Cardiac muscle cell (in vitro differentiated cells and primary cell): ENCODE measurements around the gene CPLX4. TPM values are rescaled to one million over a fixed set of nuclear protein-coding genes. Genes with fewer than 3 reads are reported as not detected.

Experiments used
- DNase-seq, 2 donors: peaks; one replicate each; pipeline versions ENCODE4 v3.0.0 to v3.0.0-alpha.2; 2010 to 2017; ENCODE audit warnings: low read depth in 1 of 2, low spot score in 1 of 2
- H3K27ac ChIP-seq: fragments of 200-600 bp; sonication (generic); 2 replicates; pipeline ENCODE4 v1.5.1; 2016
- H3K27me3 ChIP-seq: fragments of 200-600 bp; sonication (generic); 2 replicates; pipeline ENCODE4 v1.6.0; 2016; ENCODE audit warnings: control low read depth
- H3K36me3 ChIP-seq: fragments of 200-600 bp; sonication (generic); 2 replicates; pipeline ENCODE4 v1.5.1; 2016; ENCODE audit warnings: control low read depth
- H3K4me1 ChIP-seq: fragments of 200-600 bp; sonication (generic); 2 replicates; pipeline ENCODE4 v1.8.1; 2017; ENCODE audit warnings: low read depth, mild to moderate bottlenecking, mixed run types
- H3K4me3 ChIP-seq: fragments of 200-600 bp; sonication (generic); 2 replicates; pipeline ENCODE4 v1.5.1; 2016; ENCODE audit warnings: mild to moderate bottlenecking
- H3K9me3 ChIP-seq: fragments of 200-600 bp; sonication (generic); 2 replicates; pipeline ENCODE4 v1.5.1; 2017; ENCODE audit warnings: low read depth, mild to moderate bottlenecking, control low read depth
- polyA plus RNA-seq: library from polyadenylated mRNA; unstranded; fragments of >200 nt; fragmentation: Nextera tagmentation; extraction: Ambion mirVana; gene quantifications from 2 replicates; pipeline ENCODE4 v1.2.1, GENCODE V29; 2016
- total RNA-seq: library from RNA; depleted of rRNA; stranded (reverse); fragments of >200 nt; gene quantifications from 2 replicates; pipeline ENCODE4 v1.2.3, GENCODE V29; 2016
- TF ChIP-seq, protein P1 (sequence below): IDR thresholded peaks from 2 replicates; pipeline ENCODE4 v1.5.1; 2012; ENCODE audit warnings: low read depth, mild to moderate bottlenecking, low read length

Gene CPLX4
- total RNA-seq: not detected in 2 replicates
- polyA plus RNA-seq: not detected in 2 replicates

DNA sequence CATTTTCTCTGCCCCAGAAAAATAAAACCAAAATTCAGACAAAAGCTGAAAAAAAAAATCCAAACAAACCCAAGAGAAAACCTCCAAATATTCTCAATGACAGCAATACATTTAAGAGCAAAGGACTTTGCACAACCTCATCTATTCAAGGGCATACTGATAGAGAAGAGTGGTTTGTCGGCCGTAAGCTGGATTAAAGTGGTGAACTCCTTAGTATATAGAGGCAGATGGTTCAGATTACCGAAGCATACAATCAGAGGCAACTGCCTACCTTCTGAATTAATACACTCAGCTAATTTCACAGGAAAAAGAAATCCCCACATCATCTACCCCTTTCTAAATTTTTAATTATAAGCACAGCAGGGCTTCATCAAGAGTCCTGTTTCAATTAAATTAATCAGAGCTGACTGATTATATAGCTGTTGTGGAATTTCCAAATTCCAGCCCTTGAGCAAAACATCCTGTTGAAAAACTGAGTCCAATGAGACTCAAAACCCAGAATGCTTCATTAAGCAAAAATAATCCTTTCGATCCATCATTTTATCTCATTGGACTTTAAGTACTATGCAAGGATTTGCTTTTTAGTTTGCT is at the start of gene CPLX4:
CPLX4 (minus strand) TSS at position 190 of the 591 bp plus-strand sequence; CDS start at position 3, 187 bp downstream.
- no peaks in the 10 kb centered on the region for H3K9me3 ChIP-seq
- DNase-seq: no peak
- no peaks in the 10 kb centered on the region for H3K4me1 ChIP-seq
- TF ChIP-seq, protein P1, sequence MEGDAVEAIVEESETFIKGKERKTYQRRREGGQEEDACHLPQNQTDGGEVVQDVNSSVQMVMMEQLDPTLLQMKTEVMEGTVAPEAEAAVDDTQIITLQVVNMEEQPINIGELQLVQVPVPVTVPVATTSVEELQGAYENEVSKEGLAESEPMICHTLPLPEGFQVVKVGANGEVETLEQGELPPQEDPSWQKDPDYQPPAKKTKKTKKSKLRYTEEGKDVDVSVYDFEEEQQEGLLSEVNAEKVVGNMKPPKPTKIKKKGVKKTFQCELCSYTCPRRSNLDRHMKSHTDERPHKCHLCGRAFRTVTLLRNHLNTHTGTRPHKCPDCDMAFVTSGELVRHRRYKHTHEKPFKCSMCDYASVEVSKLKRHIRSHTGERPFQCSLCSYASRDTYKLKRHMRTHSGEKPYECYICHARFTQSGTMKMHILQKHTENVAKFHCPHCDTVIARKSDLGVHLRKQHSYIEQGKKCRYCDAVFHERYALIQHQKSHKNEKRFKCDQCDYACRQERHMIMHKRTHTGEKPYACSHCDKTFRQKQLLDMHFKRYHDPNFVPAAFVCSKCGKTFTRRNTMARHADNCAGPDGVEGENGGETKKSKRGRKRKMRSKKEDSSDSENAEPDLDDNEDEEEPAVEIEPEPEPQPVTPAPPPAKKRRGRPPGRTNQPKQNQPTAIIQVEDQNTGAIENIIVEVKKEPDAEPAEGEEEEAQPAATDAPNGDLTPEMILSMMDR: no peak
- H3K27ac ChIP-seq: no peak within 1 kb of the TSS
- no peak within 1 kb of the TSS for H3K4me3 ChIP-seq
- H3K27me3 ChIP-seq: peaks cover 19% of the 10 kb centered on the region
- H3K36me3 ChIP-seq: no peaks in the 10 kb centered on the region

DNA sequence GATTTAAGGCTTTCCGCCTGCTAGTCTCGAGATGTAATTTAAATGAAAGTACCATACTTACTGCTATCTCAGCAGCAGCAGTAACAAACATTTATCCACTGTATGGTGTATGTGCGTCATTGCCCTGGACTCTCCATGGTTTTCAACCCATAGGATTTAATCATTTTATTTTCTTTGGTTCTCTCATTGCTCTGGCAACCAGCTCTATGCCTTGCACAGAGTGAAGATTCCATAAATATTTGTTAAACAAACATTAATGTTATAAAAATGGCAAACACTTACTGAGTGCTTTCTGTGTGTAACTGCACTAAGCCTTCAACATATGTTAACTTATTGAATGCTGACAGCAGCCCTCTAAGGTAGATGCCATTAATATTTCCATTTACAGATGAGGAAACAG is 41.9 kb upstream of the CPLX4 start:
- DNase-seq: no peak
- Histone ChIP-seq H3K4me1 (peaks cover 13% of the 10 kb centered on the region), H3K27ac (no peak overlapping the region), H3K27me3 (peaks cover 5% of the 10 kb centered on the region), H3K4me3 (no peak overlapping the region), H3K9me3 (no peaks in the 10 kb centered on the region), H3K36me3 (peaks cover under 1% of the 10 kb centered on the region)
- TF ChIP-seq, protein P1: no peak

DNA sequence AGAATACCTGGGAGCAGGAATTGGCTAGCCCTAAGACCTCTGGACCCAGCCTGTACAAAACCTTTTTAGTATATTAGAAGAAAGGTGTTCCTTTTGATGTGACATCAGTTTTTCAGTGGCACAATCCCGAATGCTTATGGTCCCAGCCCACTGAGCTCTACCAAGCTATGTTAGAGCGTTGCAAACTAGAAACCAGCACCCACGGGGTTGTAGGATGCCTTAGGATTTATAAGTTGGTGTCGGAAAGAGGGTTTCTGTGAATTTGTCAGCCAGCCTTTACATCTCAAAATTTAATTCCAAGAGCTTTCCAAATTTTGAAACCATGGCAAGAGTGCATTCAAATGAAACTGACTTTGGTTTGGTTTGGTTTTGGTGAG is 41.1 kb upstream of the CPLX4 start:
- no peak for DNase-seq
- Histone ChIP-seq H3K4me1 (peaks cover 13% of the 10 kb centered on the region), H3K27me3 (peaks cover 5% of the 10 kb centered on the region), H3K9me3 (no peaks in the 10 kb centered on the region), H3K36me3 (peaks cover 9% of the 10 kb centered on the region), H3K4me3 (peak overlapping the region; percentile 87), H3K27ac (no peak overlapping the region)
- TF ChIP-seq, protein P1: no peak

GRCh38 chr18:59358712-59359575 is 40.5 kb upstream of the CPLX4 start, which contains the start of gene LMAN1:
Gene LMAN1, minus strand, starts transcription at chr18:59359265. Its CDS starts 21 bp downstream, at chr18:59359244.
- H3K36me3 ChIP-seq: peaks cover 15% of the 10 kb centered on the region
- peak within 1 kb of the TSS; percentile 87 for H3K4me3 ChIP-seq
- TF ChIP-seq, protein P1: no peak
- no peaks in the 10 kb centered on the region for H3K9me3 ChIP-seq
- H3K27me3 ChIP-seq: peaks cover 5% of the 10 kb centered on the region
- peak; percentile 97 to 98 for DNase-seq
- peaks cover 13% of the 10 kb centered on the region for H3K4me1 ChIP-seq
- peak within 1 kb of the TSS; percentile 97 for H3K27ac ChIP-seq

- H3K27me3 ChIP-seq: peaks cover 5% of the 10 kb centered on the region
- peaks cover 13% of the 10 kb centered on the region for H3K4me1 ChIP-seq
- peaks cover 21% of the 10 kb centered on the region for H3K36me3 ChIP-seq
- peak overlapping the region; percentile 87 for H3K4me3 ChIP-seq
- no peaks in the 10 kb centered on the region for H3K9me3 ChIP-seq
- H3K27ac ChIP-seq: peak overlapping the region; percentile 97
- TF ChIP-seq, protein P1: no peak
- DNase-seq: peak in 1 of 2 donors; percentile 59
These were observed 39.9 kb upstream of the CPLX4 start for GRCh38 chr18:59358414-59358711.
